Epithelial cell of esophagus (primary cell): Measurements from ENCODE around the gene TRPM3.
"Not testable (repeated sequence)": the region's sequence is repeated elsewhere in the genome, so short reads cannot be mapped to it uniquely, and the experiment has no call there.

Source experiments
- DNase-seq: peaks from one replicate; pipeline ENCODE4 v3.0.0; 2010; ENCODE audit warnings: low read depth
- H3K4me3 ChIP-seq: 2 replicates; pipeline ENCODE4 v1.5.1; 2011; ENCODE audit warnings: mild to moderate bottlenecking, low read length, control low read depth
- CTCF ChIP-seq: IDR thresholded peaks from 2 replicates; pipeline ENCODE4 v1.5.1; 2011; ENCODE audit warnings: low read depth, mild to moderate bottlenecking, low read length, control low read depth, inconsistent platforms; ENCODE audit not compliant: insufficient read depth; ENCODE audit errors: missing control alignments

The TRPM3 gene

DNA sequence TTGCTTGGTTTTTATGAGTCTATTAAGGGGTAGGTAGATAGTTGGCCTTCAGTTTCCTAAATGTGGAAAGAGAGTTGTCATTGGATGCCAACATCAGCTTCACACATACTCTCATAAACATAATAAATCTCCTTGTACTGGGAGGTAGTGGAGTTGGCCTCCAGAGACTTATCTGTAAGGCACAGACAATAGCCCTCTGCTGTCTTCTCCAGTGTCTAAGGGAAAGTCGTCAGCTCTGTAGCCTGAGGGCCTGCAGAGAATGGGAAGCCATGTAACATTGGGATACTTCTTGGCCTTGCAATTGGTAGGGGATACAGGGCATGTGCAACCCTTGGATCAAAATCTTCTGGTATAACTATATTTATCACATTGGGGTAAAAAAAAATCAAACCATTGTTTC, 375.1 kb downstream of the TRPM3 start:
- no peak for DNase-seq
- no peak overlapping the region for H3K4me3 ChIP-seq
- no peak for TF ChIP-seq CTCF

GRCh38 chr9:70724794-70725193, 396.6 kb downstream of the TRPM3 start:
- H3K4me3 ChIP-seq, DNase-seq: not testable (repeated sequence)

- not testable (repeated sequence) for DNase-seq
Observed at GRCh38 chr9:70724025-70724424, 397.4 kb downstream of the TRPM3 start.

GRCh38 chr9:70706797-70707196, 414.6 kb downstream of the TRPM3 start:
- H3K4me3 ChIP-seq, DNase-seq: not testable (repeated sequence)

More at GRCh38 chr9:70724025-70724424, 397.4 kb downstream of the TRPM3 start:
- not testable (repeated sequence) for H3K4me3 ChIP-seq

DNA sequence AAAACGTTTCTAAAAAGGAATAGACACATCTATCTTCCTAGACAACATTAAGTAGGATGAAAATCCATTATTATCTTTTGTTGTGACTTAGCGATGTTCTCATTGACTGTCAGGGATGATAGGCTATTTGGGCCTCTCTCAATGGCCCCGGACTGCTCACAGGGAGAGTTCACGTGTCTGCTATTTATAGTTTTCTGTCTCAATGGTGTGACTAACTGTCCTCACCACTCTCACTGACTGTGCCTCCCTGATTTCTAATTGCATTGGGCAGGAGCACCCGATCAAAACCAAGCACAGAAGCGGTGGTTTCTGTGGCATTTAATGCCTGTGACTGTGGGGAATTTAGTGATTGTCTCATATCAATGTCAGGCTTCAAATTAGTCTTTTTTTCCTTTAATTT, 420.3 kb downstream of the TRPM3 start:
- DNase-seq, result no peak
- no peak overlapping the region for H3K4me3 ChIP-seq
- TF ChIP-seq CTCF, result no peak

GRCh38 chr9:70696694-70697335, 424.6 kb downstream of the TRPM3 start:
- DNase-seq, result no peak
- TF ChIP-seq CTCF, result no peak

GRCh38 chr9:70694758-70695157, 426.7 kb downstream of the TRPM3 start:
- DNase-seq, result no peak
- H3K4me3 ChIP-seq, result no peak overlapping the region
- TF ChIP-seq CTCF, result no peak

More at GRCh38 chr9:70696694-70697335, 424.6 kb downstream of the TRPM3 start:
- no peak overlapping the region for H3K4me3 ChIP-seq

- no peak for DNase-seq
- no peak overlapping the region for H3K4me3 ChIP-seq
Observed at GRCh38 chr9:70693186-70693585, 428.2 kb downstream of the TRPM3 start.

More at GRCh38 chr9:70693186-70693585, 428.2 kb downstream of the TRPM3 start:
- TF ChIP-seq CTCF, result no peak
